ENCODE measurements around the gene CHST1.

Gene CHST1

GRCh38 chr11:45674481-45675190 lies 9.2 kb upstream of the CHST1 start:
- DNase-seq: no peak

- no peak for DNase-seq
These were observed 8.0 kb upstream of the CHST1 start for GRCh38 chr11:45673441-45673840.

- DNase-seq: no peak
These were observed 7.2 kb upstream of the CHST1 start for GRCh38 chr11:45672593-45672992.

- peak; percentile 70 to 82 for DNase-seq
These were observed 6.1 kb upstream of the CHST1 start for GRCh38 chr11:45671246-45672171.

- no peak for DNase-seq
These were observed 5.1 kb upstream of the CHST1 start for GRCh38 chr11:45670386-45671135.

GRCh38 chr11:45669956-45670355 lies 4.5 kb upstream of the CHST1 start:
- no peak for DNase-seq

GRCh38 chr11:45669146-45669545 lies 3.7 kb upstream of the CHST1 start:
- DNase-seq: no peak

- DNase-seq: no peak
These were observed 2.7 kb upstream of the CHST1 start for GRCh38 chr11:45667929-45668680.

- DNase-seq: no peak
These were observed 1.5 kb upstream of the CHST1 start for GRCh38 chr11:45666648-45667642.

GRCh38 chr11:45665933-45666647 lies 668 bp upstream of the CHST1 start:
- DNase-seq: no peak

- no peak for DNase-seq
These were observed 831 bp downstream of the CHST1 start for GRCh38 chr11:45664376-45665205.

- DNase-seq: no peak
These were observed 1.7 kb downstream of the CHST1 start for GRCh38 chr11:45663486-45664375.

- no peak for DNase-seq
These were observed 2.5 kb downstream of the CHST1 start for GRCh38 chr11:45662665-45663485.

- DNase-seq: no peak
These were observed 3.2 kb downstream of the CHST1 start for GRCh38 chr11:45662096-45662664.

- DNase-seq: no peak
These were observed 3.9 kb downstream of the CHST1 start for GRCh38 chr11:45661439-45662055.

GRCh38 chr11:45660729-45661438 lies 4.5 kb downstream of the CHST1 start:
- DNase-seq: no peak

All from hippocampal formation (tissue), 2 donors.